ENCODE measurements around the gene UBE2C. TPM values are rescaled to one million over a fixed set of nuclear protein-coding genes. Genes with fewer than 3 reads are reported as not detected.

The UBE2C gene
- total RNA-seq, 4 donors from 2014 or later: 0.45 to 5.8 (median 2.6) TPM; not detected in 1

- intact Hi-C loops (cut with DNase I): no loop called here
- Histone ChIP-seq H3K4me3 (replicated peaks in 1 of 3) (no peak overlapping the region), H3K9me3 (no peaks in the 10 kb centered on the region), H3K36me3 (no peaks in the 10 kb centered on the region), H3K27ac (no peak overlapping the region), H3K4me1 (peaks cover 16 to 18% of the 10 kb centered on the region in 2 donors), H3K27me3 (no peaks in the 10 kb centered on the region)
- peak in 1 of 2 donors; percentile 29 for DNase-seq
- TF ChIP-seq, protein P1, sequence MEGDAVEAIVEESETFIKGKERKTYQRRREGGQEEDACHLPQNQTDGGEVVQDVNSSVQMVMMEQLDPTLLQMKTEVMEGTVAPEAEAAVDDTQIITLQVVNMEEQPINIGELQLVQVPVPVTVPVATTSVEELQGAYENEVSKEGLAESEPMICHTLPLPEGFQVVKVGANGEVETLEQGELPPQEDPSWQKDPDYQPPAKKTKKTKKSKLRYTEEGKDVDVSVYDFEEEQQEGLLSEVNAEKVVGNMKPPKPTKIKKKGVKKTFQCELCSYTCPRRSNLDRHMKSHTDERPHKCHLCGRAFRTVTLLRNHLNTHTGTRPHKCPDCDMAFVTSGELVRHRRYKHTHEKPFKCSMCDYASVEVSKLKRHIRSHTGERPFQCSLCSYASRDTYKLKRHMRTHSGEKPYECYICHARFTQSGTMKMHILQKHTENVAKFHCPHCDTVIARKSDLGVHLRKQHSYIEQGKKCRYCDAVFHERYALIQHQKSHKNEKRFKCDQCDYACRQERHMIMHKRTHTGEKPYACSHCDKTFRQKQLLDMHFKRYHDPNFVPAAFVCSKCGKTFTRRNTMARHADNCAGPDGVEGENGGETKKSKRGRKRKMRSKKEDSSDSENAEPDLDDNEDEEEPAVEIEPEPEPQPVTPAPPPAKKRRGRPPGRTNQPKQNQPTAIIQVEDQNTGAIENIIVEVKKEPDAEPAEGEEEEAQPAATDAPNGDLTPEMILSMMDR (IDR thresholded peaks at IDR 0.05): no peak
- no peak for TF ChIP-seq POLR2A (IDR thresholded peaks at IDR 0.05)
- WGBS, 2 donors: 74 to 81% methylated on average over 7 of the region's 7 CpGs
Measured at GRCh38 chr20:45860560-45861220, 48.2 kb downstream of the UBE2C start.

DNA sequence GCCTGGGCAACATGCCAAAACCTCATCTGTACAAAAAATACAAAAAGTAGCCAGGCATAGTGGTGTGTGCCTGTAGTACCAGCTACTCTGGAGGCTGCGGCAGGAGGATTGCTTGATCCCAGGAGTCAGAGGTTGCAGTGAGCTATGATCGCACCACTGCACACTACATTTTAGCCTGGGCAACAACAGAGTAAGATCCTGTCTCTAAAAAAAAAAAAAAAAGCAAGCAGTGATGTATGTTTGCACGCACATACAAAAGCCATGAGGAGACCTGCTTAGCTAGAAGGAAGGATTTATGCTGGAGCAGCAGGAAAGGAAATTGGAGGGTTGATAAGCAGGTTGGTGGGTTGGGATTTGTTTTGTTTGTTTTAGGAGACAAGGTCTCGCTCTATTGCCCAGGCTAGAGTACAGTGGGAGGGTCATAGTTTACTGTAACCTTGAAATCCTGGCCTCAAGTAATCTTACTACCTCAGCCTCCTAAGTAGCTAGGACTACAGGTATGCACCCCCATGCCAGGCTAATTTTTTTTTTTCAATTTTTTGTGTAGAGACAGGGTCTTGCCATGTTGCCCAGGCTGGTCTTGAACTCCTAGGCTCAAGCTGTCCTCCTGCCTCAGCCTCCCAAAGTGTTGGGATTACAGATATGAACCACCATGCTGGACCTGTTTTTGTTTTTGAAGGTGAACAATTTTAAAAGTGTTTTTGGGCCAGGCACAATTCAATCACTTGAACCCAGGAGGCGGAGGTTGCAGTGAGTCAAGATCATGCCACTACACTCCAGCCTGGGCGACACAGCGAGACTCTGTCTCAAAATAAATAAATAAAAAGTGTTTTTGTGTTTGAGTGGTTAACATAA lies 49.0 kb downstream of the UBE2C start:
- H3K4me3 ChIP-seq (replicated peaks in 1 of 3): no peak overlapping the region
- no peaks in the 10 kb centered on the region for H3K36me3 ChIP-seq
- no peaks in the 10 kb centered on the region for H3K27me3 ChIP-seq
- H3K9me3 ChIP-seq: no peaks in the 10 kb centered on the region
- 86 to 88% methylated on average over 7 of the region's 7 CpGs for WGBS, 2 donors
- peak in 1 of 2 donors; percentile 37 for DNase-seq
- H3K27ac ChIP-seq: no peak overlapping the region
- peaks cover 8 to 10% of the 10 kb centered on the region in 2 donors for H3K4me1 ChIP-seq
- intact Hi-C loops (cut with DNase I): no loop called here
- TF ChIP-seq, protein P1 (IDR thresholded peaks at IDR 0.05): no peak

DNA sequence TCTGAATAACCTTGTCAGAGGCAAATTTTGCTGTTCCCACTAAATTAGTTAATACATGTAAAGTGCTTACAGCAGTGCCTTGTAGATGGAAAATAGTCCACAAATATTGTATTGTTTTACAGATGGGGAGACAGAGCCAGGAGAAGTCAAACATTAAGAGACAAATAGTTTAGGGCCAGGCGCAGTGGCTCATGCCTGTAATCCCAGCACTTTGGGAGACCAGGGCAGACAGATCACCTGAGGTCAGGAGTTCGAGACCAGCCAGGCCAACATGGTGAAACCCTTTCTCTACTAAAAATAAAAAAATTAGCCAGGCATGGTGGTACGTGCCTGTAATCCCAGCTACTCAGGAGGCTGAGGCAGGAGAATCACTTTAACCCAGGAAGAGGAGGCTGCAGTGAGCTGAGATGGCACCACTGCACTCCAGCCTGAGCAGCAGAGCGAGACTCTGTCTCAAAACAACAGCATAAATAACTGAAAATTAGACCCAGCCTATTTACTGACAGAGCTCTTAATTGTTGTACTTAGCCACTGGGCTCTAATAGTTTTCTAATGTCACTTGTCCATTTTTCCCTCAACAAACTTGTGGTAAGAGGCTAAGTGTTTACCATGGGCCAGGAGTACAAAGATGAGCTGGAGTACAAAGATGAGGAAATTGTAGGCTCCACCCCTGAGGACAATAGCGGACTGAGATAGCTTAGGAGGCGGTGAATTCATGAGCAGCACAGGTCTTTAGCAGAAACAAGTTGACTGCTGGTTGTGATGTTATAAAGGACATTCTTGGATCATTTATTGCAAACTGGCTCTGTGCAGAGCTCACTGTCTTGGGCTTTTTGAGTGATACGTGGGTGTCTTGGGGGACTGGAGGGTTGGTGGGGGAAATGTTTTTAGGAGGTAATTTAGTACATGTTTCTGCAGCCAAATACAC lies 51.4 kb downstream of the UBE2C start:
- no peaks in the 10 kb centered on the region for H3K27me3 ChIP-seq
- no peak for TF ChIP-seq POLR2A (IDR thresholded peaks at IDR 0.05)
- TF ChIP-seq, protein P1 (IDR thresholded peaks at IDR 0.05): no peak
- H3K36me3 ChIP-seq: no peaks in the 10 kb centered on the region
- no peak overlapping the region for H3K27ac ChIP-seq
- 92 to 95% methylated on average over 7 of the region's 7 CpGs for WGBS, 2 donors
- no peaks in the 10 kb centered on the region for H3K9me3 ChIP-seq
- no peak overlapping the region for H3K4me3 ChIP-seq (replicated peaks in 1 of 3)
- intact Hi-C loops (cut with DNase I): no loop called here
- no peak for DNase-seq
- no peaks in the 10 kb centered on the region for H3K4me1 ChIP-seq

- intact Hi-C loops (cut with DNase I): no loop called here
- no peak overlapping the region for H3K27ac ChIP-seq
- no peak for DNase-seq
- TF ChIP-seq, protein P1 (IDR thresholded peaks at IDR 0.05): no peak
- no peak for TF ChIP-seq POLR2A (IDR thresholded peaks at IDR 0.05)
- H3K36me3 ChIP-seq: no peaks in the 10 kb centered on the region
- H3K9me3 ChIP-seq: no peaks in the 10 kb centered on the region
- 92 to 95% methylated on average over 5 of the region's 5 CpGs for WGBS, 2 donors
- no peaks in the 10 kb centered on the region for H3K27me3 ChIP-seq
- H3K4me1 ChIP-seq: no peaks in the 10 kb centered on the region
- no peak overlapping the region for H3K4me3 ChIP-seq (replicated peaks in 1 of 3)
Measured at GRCh38 chr20:45866454-45866853, 54.0 kb downstream of the UBE2C start.

Small RNA genes within 50 kb of the gene (small RNA-seq; reads per million reads assigned to genes)
- not detected for gene RNU6ATAC38P

Other genes with a start within 250 kb of the UBE2C start
- gene WFDC8, start 233.4 kb upstream of the UBE2C start, total RNA-seq: 1 to 10 TPM in 1 of 4 donors, under 1 TPM in 1, not detected in 2; 0.78 to 1.3 TPM
- gene WFDC10A, start 182.9 kb upstream of the UBE2C start, total RNA-seq: not detected
- not detected for gene WFDC9, start 181.4 kb upstream of the UBE2C start, total RNA-seq
- not detected for gene WFDC11, start 142.4 kb upstream of the UBE2C start, total RNA-seq
- gene WFDC13, start 110.6 kb upstream of the UBE2C start, total RNA-seq: not detected
- gene WFDC10B, start 107.6 kb upstream of the UBE2C start, total RNA-seq: not detected
- gene SPINT4, start 90.3 kb upstream of the UBE2C start, total RNA-seq: not detected
- gene WFDC3, start 20.8 kb upstream of the UBE2C start, total RNA-seq: under 1 TPM in 1 of 4 donors, not detected in 3; 0.94 TPM
- gene DNTTIP1, start 20.7 kb upstream of the UBE2C start, total RNA-seq: 10 to 100 TPM; 22.1 to 26.4 (median 24.9) TPM
- 1 to 10 TPM in 1 of 4 donors, not detected in 3; 1.4 TPM for gene TNNC2, start 14.7 kb downstream of the UBE2C start, total RNA-seq
- 10 to 100 TPM; 41.5 to 54.9 (median 48.8) TPM for gene SNX21, start 21.2 kb downstream of the UBE2C start, total RNA-seq
- 10 to 100 TPM; 36.3 to 73.8 (median 50.6) TPM for gene ACOT8, start 44.7 kb downstream of the UBE2C start, total RNA-seq
- gene ZSWIM3, start 45.0 kb downstream of the UBE2C start, total RNA-seq: 1 to 10 TPM; 2.2 to 4.5 (median 3.9) TPM
- 10 to 100 TPM in 2 of 4 donors, 1 to 10 TPM in 2; 7.7 to 14.6 (median 10.9) TPM for gene ZSWIM1, start 68.6 kb downstream of the UBE2C start, total RNA-seq
- 1 to 10 TPM in 3 of 4 donors, not detected in 1; 3.0 to 8.8 (median 5.0) TPM for gene SPATA25, start 75.0 kb downstream of the UBE2C start, total RNA-seq
- 10 to 100 TPM; 12.6 to 17.4 (median 16.1) TPM for gene NEURL2, start 78.6 kb downstream of the UBE2C start, total RNA-seq
- gene CTSA, start 78.7 kb downstream of the UBE2C start, total RNA-seq: 100 to 1,000 TPM in 1 of 4 donors, 10 to 100 TPM in 3; 42.7 to 103 (median 51.3) TPM
- gene PLTP, start 99.5 kb downstream of the UBE2C start, total RNA-seq: 100 to 1,000 TPM in 1 of 4 donors, 10 to 100 TPM in 3; 22.7 to 260 (median 70.1) TPM
- 10 to 100 TPM; 28.1 to 63.6 (median 49.1) TPM for gene PCIF1, start 122.0 kb downstream of the UBE2C start, total RNA-seq
- gene ZNF335, start 159.6 kb downstream of the UBE2C start, total RNA-seq: 10 to 100 TPM; 18.1 to 31.6 (median 25.6) TPM
- gene MMP9, start 196.3 kb downstream of the UBE2C start, total RNA-seq: 1 to 10 TPM in 2 of 4 donors, under 1 TPM in 2; 0.33 to 1.4 (median 1.1) TPM
- gene SLC12A5, start 216.6 kb downstream of the UBE2C start, total RNA-seq: 1 to 10 TPM in 1 of 4 donors, not detected in 3; 1.6 TPM

All from thyroid gland (tissue), 4 donors.